ENCODE measurements around the gene GNL1.
A peak's percentile ranks its signal among the peaks of the same experiment; 100 is the strongest.
"Not testable (repeated sequence)": the region's sequence is repeated elsewhere in the genome, so short reads cannot be mapped to it uniquely, and the experiment has no call there.

Gene GNL1

DNA sequence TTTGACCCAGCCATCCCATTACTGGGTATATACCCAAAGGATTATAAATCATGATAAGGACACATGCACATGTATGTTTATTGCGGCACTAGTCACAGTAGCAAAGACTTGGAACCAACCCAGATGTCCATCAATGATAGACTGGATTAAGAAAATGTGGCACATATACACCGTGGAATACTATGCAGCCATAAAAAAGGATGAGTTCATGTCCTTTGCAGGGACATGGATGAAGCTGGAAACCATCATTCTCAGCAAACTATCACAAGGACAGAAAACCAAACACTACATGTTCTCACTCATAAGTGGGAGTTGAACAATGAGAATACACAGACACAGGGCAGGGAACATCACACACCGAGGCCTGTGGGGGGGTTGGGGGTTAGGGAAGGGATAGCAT lies 29.8 kb downstream of the GNL1 start:
- not testable (repeated sequence) for DNase-seq

- DNase-seq = not testable (repeated sequence)
Observed at GRCh38 chr6:30521952-30522351, 34.3 kb downstream of the GNL1 start.

GRCh38 chr6:30521082-30521481 lies 35.2 kb downstream of the GNL1 start:
- not testable (repeated sequence) for DNase-seq

DNA sequence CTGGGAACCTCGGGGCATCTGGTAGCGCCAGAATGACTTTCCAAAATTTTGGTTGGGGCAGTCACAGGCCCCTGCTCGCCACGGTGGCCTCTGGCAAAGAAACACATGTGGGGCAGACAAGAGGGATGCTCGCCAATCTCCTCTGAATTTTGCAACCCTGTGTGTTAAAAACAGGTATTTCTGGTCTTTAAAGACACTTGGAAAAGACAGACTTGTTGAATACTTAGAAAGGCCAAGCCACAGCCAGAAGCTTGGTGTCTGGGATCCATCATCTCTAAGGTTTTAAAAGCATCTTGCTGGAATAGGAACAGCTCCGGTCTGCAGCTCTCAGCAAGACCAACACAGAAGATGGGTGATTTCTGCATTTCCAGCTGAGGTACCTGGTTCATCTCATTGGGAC lies 35.8 kb downstream of the GNL1 start:
- DNase-seq = no peak

DNA sequence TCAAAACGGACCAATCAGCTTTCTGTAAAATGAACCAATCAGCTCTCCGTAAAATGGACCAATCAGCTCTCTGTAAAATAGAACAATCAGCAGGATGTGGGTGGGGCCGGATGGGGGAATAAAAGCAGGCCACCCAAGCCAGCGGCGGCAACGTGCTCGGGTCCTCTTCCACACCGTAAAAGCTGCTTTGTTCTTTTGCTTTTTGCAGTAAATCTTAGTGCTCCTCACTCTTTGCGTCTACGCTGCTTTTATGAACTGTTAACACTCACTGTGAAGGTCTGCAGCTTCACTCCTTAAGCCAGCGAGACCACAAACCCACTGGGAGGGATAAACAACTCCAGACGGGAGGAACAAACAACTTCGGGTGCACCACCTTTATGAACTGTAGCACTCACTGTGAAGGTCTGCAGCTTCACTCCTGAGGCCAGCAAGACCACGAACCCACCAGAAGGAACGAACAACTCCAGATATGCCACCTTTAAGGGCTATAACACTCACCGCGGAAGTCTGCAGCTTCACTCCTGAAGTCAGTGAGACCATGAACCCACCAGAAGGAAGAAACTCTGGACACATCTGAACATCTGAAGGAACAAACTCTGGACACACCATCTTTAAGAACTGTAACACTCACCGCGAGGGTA lies 37.7 kb downstream of the GNL1 start:
- not testable (repeated sequence) for DNase-seq

DNA sequence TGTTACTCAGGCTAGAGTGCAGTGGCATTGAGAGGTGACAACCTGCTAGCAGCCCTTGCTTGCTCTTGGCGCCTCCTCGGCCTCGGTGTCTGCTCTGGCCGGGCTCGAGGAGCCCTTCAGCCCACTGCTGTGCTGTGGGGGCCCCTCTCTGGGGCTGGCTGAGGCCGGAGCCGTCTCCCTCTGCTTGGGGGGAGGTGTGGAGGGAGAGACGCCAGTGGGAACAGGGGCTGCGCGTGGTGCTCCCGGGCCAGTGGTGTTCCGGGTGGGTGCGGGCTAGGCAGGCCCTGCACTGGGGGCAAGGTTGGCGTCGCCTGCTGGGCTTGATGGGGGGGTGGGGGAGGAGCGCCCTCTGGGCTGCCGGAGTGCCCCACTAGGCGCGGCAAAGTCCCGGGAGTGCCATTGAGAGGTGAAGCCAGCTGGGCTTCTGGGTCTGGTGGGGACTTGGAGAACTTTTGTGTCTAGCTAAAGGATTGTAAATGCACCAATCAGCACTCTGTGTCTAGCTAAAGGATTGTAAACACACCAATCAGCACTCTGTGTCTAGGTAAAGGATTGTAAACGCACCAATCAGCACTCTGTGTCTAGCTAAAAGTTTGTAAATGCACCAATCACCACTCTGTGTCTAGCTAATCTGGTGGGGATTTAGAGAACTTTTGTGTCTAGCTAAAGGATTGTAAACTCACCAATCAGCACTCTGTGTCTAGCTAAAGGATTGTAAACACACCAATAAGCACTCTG lies 38.4 kb downstream of the GNL1 start:
- not testable (repeated sequence) for DNase-seq

- not testable (repeated sequence) for DNase-seq
Observed at GRCh38 chr6:30516754-30517076, 39.6 kb downstream of the GNL1 start.

GRCh38 chr6:30515944-30516753 lies 40.1 kb downstream of the GNL1 start:
- peak; percentile 92 for DNase-seq

- no peak for DNase-seq
Observed at GRCh38 chr6:30515106-30515505, 41.2 kb downstream of the GNL1 start.

GRCh38 chr6:30513451-30513850 lies 42.8 kb downstream of the GNL1 start:
- no peak for DNase-seq

DNA sequence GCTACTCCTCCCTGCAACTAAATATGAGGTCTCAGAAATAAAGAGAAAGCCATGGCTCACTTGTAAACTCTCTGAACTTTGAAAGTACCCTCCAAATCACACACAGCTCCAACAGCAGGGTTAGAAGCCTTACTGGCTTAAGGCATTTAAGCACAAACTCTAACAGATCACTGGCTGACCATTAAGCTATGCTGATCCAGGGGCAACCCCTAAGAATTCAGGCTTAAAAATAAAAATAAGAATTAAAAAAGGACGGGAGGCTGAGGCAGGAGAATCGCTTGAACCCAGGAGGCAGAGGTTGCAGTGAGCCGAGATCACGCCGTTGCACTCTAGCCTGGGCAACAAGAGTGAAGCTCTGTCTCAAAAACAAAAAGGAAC lies 45.1 kb downstream of the GNL1 start:
- DNase-seq = no peak

DNA sequence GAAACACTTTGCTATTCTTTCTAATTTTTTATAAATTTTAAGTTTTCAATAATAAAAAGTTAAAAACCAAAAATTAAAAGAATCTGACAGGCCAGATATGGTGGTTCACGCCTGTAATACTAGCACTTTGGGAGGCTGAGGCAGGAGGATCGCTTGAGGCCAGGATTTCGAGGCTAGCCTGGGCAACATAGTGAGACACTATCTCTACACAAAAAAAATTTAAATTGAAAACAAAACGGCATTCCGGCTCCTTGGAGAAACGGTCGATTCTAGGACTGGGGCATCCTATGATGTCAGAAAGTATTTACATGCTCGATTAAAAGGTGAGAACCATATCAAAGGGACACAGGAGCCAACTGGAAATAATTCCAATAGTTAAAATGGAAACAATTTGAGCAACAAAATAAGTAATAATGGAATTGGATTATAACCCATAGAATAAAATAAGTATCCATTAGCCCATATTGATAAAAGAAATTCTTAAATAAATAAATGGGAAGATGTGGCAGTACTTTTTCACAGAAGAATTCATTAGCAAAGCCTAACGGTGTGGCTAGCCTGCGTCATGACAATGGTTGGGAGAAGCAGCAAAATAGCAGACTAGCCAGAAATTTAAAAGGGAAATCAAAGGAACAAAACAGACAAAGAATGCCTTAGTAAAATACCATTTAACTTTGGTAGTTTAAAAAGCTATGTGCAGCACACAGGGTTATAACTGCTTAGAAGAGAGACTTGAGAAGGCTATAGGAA lies 45.7 kb downstream of the GNL1 start:
- DNase-seq = no peak

GRCh38 chr6:30508890-30509736 lies 47.2 kb downstream of the GNL1 start:
- peak; percentile 17 for DNase-seq

GRCh38 chr6:30507849-30508827 lies 48.2 kb downstream of the GNL1 start:
- peak; percentile 17 for DNase-seq

GRCh38 chr6:30500421-30501355 lies 55.6 kb downstream of the GNL1 start:
- peak; percentile 54 for DNase-seq

- not testable (repeated sequence) for DNase-seq
Observed at GRCh38 chr6:30498705-30499104, 57.6 kb downstream of the GNL1 start.

DNA sequence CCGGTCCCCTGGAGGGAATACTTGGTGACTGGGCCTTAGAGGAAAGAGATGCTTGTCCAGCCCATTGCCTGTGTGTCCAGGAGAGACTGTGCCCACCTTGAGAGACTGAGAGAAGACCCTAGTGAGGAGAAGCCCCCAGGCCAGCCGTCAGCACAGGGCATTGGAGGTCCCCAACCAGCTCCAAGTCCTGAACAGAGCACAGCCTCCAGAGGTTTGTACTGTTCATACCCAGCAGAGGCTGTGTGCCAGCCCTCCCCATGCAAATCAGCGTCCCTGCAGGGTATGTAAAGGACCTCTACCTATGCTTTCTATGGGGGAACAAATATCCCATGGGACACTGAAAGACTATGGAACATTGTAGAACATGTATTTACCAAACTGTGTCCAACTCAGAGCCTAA lies 58.6 kb downstream of the GNL1 start:
- DNase-seq = no peak

DNA sequence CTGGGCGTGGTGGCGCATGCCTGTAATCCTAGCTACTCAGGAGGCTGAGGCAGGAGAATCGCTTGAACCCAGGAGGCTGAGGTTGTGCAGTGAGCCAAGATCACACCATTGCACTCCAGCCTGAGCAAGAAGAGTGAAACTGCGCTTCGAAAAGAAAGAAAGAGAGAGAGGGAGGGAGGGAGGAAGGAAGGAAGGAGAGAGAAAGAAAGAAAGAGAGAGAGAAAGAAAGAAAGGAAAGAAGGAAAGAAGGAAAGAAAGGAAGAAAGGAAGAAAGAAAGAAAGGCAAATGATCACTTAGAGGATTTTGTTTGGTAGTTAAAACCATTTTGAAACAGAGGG lies 59.1 kb downstream of the GNL1 start:
- DNase-seq = not testable (repeated sequence)

- DNase-seq = no peak
Observed at GRCh38 chr6:30495993-30496392, 60.3 kb downstream of the GNL1 start.

- DNase-seq = not testable (repeated sequence)
Observed at GRCh38 chr6:30495060-30495459, 61.2 kb downstream of the GNL1 start.
